ENCODE results near the gene CCL22. TPM values are rescaled to one million over a fixed set of nuclear protein-coding genes. Genes with fewer than 3 reads are reported as not detected.
A peak's percentile ranks its signal among the peaks of the same experiment; 100 is the strongest.

Gene CCL22
- total and polyA plus RNA-seq, 2 donors from 2014 or later, result 1.3 TPM; not detected in 1

- no peak for TF ChIP-seq CTCF (IDR thresholded peaks at IDR 0.05; ENCODE audit: borderline replicate concordance, extremely low read depth, insufficient read depth)
- no peaks in the 10 kb centered on the region for H3K36me3 ChIP-seq (ENCODE audit: control insufficient read depth in 2 of 3, insufficient read depth in 3 of 3, low read length in 3 of 3)
- DNase-seq (no peak), FAIRE-seq (no peak)
- peaks cover 0 to 8% (median 5%) of the 10 kb centered on the region in 3 donors for H3K4me1 ChIP-seq (ENCODE audit: control insufficient read depth in 2 of 3, insufficient read depth in 2 of 3, low read depth in 1 of 3, low read length in 3 of 3)
- no peak overlapping the region for H3K4me3 ChIP-seq (ENCODE audit: low read length in 3 of 3)
- no peaks in the 10 kb centered on the region for H3K27me3 ChIP-seq (ENCODE audit: control insufficient read depth, insufficient read depth, low read length)
- no peak overlapping the region for H3K9ac ChIP-seq (ENCODE audit: low read length in 3 of 3)
- H3K9me3 ChIP-seq (ENCODE audit: control insufficient read depth in 2 of 3, insufficient read depth in 1 of 3, low read length in 3 of 3), result no peaks in the 10 kb centered on the region
- intact Hi-C loops (cut with DNase I), result no loop called here
- H3K27ac ChIP-seq (ENCODE audit: low read depth in 2 of 2, low read length in 2 of 2), result peak overlapping the region in 1 of 2 donors; percentile 36
These were observed 44.3 kb upstream of the CCL22 start for GRCh38 chr16:57314161-57314785.

- Histone ChIP-seq H3K9me3 (ENCODE audit: control insufficient read depth in 2 of 3, insufficient read depth in 1 of 3, low read length in 3 of 3) (no peaks in the 10 kb centered on the region), H3K9ac (ENCODE audit: low read length in 3 of 3) (no peak overlapping the region), H3K27ac (ENCODE audit: low read depth in 2 of 2, low read length in 2 of 2) (peak overlapping the region in 1 of 2 donors; percentile 52), H3K4me3 (ENCODE audit: low read length in 3 of 3) (no peak overlapping the region), H3K27me3 (ENCODE audit: control insufficient read depth, insufficient read depth, low read length) (no peaks in the 10 kb centered on the region), H3K36me3 (ENCODE audit: control insufficient read depth in 2 of 3, insufficient read depth in 3 of 3, low read length in 3 of 3) (no peaks in the 10 kb centered on the region), H3K4me1 (ENCODE audit: control insufficient read depth in 2 of 3, insufficient read depth in 2 of 3, low read depth in 1 of 3, low read length in 3 of 3) (peaks cover 0 to 8% (median 5%) of the 10 kb centered on the region in 3 donors)
- TF ChIP-seq CTCF (IDR thresholded peaks at IDR 0.05; ENCODE audit: borderline replicate concordance, extremely low read depth, insufficient read depth), result no peak
- intact Hi-C loops (cut with DNase I), result no loop called here
- FAIRE-seq (no peak), DNase-seq (peak in 3 of 5 donors; percentile 51 to 89 (median 58))
These were observed 43.2 kb upstream of the CCL22 start for GRCh38 chr16:57315416-57315815.

GRCh38 chr16:57316390-57317017, 42.1 kb upstream of the CCL22 start:
- DNase-seq (peak in 1 of 5 donors; percentile 47), FAIRE-seq (no peak)
- Histone ChIP-seq H3K27me3 (ENCODE audit: control insufficient read depth, insufficient read depth, low read length) (no peaks in the 10 kb centered on the region), H3K4me1 (ENCODE audit: control insufficient read depth in 2 of 3, insufficient read depth in 2 of 3, low read depth in 1 of 3, low read length in 3 of 3) (peaks cover 0 to 8% (median 5%) of the 10 kb centered on the region in 3 donors), H3K9ac (ENCODE audit: low read length in 3 of 3) (no peak overlapping the region), H3K9me3 (ENCODE audit: control insufficient read depth in 2 of 3, insufficient read depth in 1 of 3, low read length in 3 of 3) (no peaks in the 10 kb centered on the region), H3K27ac (ENCODE audit: low read depth in 2 of 2, low read length in 2 of 2) (peak overlapping the region; percentile 67 to 77), H3K4me3 (ENCODE audit: low read length in 3 of 3) (no peak overlapping the region), H3K36me3 (ENCODE audit: control insufficient read depth in 2 of 3, insufficient read depth in 3 of 3, low read length in 3 of 3) (no peaks in the 10 kb centered on the region)
- intact Hi-C loops (cut with DNase I), result no loop called here
- TF ChIP-seq CTCF (IDR thresholded peaks at IDR 0.05; ENCODE audit: borderline replicate concordance, extremely low read depth, insufficient read depth), result no peak
